HepG2 (cell line): ENCODE results near the gene VWA3B. TPM values are rescaled to one million over a fixed set of nuclear protein-coding genes. Genes with fewer than 3 reads are reported as not detected.

Experiments used
- ATAC-seq: fragments of 200-7000 bp; cut with Tn5 transposase; 3 replicates; pipeline ENCODE4 v1.9.1; 2020; ENCODE audit warnings: mild to moderate bottlenecking, moderate library complexity
- BruUV-seq: library from RNA; stranded (reverse); fragments of 400-500 nt; replicated peaks from 2 replicates; lab custom pipeline; 2021; lab: Mats Ljungman, UMichigan
- CTCF ChIA-PET: fragments of 300-600 bp; formaldehyde crosslinking; extraction: SDS; loops from one replicate; lab custom pipeline; 2021; ENCODE audit warnings: low total read pairs, inconsistent platforms, low intra/inter-chr PET ratio; lab: Yijun Ruan, JAX
- POLR2A ChIA-PET: fragments of 350-600 bp; sonication (Branson Sonifier 250); formaldehyde crosslinking; loops from one replicate; lab custom pipeline; 2020; ENCODE audit warnings: antibody characterized with exemption, inconsistent platforms; lab: Yijun Ruan, JAX
- DNase-seq: peaks from one replicate; pipeline ENCODE4 v3.0.0-alpha.2; 2015; ENCODE audit warnings: low spot score
- FAIRE-seq: peaks from 3 replicates; lab custom pipeline; 2011; peaks lifted over from hg19 to GRCh38; lab: Jason Lieb, UNC
- H2AFZ ChIP-seq: one replicate; pipeline ENCODE4 v1.6.1; 2011; ENCODE audit warnings: low read length, inconsistent platforms
- H3K27ac ChIP-seq: fragments of 300-600 bp; 3 replicates; pipeline ENCODE4 v1.8.0; 2011; ENCODE audit warnings: mixed run types, mild to moderate bottlenecking, mixed read lengths, low read length, inconsistent platforms; ENCODE audit not compliant: insufficient read depth; ENCODE audit errors: extremely low read length
- H3K27me3 ChIP-seq, 2 experiments: fragments of 200-600 bp in 1 of 2; 2 replicates in 1 of 2; 3 replicates in 1 of 2; pipeline versions ENCODE4 v1.6.0 to v1.8.0; 2011; ENCODE audit warnings: low read length in 2 of 2, mild to moderate bottlenecking in 2 of 2, moderate library complexity in 2 of 2, inconsistent platforms in 1 of 2; ENCODE audit not compliant: insufficient read depth in 2 of 2, control insufficient read depth in 1 of 2
- H3K36me3 ChIP-seq, 2 experiments: fragments of 200-600 bp in 1 of 2; replicated peaks in 1 of 2; 2 replicates in 1 of 2; 3 replicates in 1 of 2; pipeline versions ENCODE4 v1.5.1 to v1.8.0; 2011; ENCODE audit warnings: low read length in 2 of 2, inconsistent platforms in 1 of 2; ENCODE audit not compliant: insufficient read depth in 2 of 2, control insufficient read depth in 1 of 2
- H3K4me1 ChIP-seq: 2 replicates; pipeline ENCODE4 v1.5.1; 2012; ENCODE audit warnings: low read length, inconsistent platforms; ENCODE audit not compliant: insufficient read depth
- H3K4me2 ChIP-seq: 2 replicates; pipeline ENCODE4 v1.6.0; 2011; ENCODE audit warnings: low read depth, low read length, inconsistent platforms
- H3K4me3 ChIP-seq, 3 experiments: fragments of 200-600 bp in 1 of 3; sonication (generic), shearing (Covaris generic) in 1 of 3; replicated peaks in 1 of 3; 2 replicates each; pipeline ENCODE4 v1.5.1; 2011 to 2016; ENCODE audit warnings: low read length in 3 of 3, inconsistent platforms in 2 of 3, low read depth in 2 of 3, mild to moderate bottlenecking in 2 of 3, control low read depth in 1 of 3, mixed read lengths in 1 of 3; ENCODE audit not compliant: insufficient read depth in 1 of 3
- H3K79me2 ChIP-seq: one replicate; pipeline ENCODE4 v1.6.1; 2011; ENCODE audit warnings: low read length, inconsistent platforms; ENCODE audit not compliant: insufficient read depth
- H3K9ac ChIP-seq: 2 replicates; pipeline ENCODE4 v1.6.0; 2011; ENCODE audit warnings: mild to moderate bottlenecking, low read depth, low read length, inconsistent platforms; ENCODE audit not compliant: insufficient read depth
- H3K9me3 ChIP-seq: 2 replicates; pipeline ENCODE4 v1.5.1; 2012; ENCODE audit warnings: mild to moderate bottlenecking, low read length
- H4K20me1 ChIP-seq: 2 replicates; pipeline ENCODE4 v1.6.0; 2011; ENCODE audit warnings: inconsistent platforms, mild to moderate bottlenecking, low read length, moderate library complexity; ENCODE audit not compliant: insufficient read depth
- CHD2 ChIP-seq: IDR thresholded peaks from 2 replicates; pipeline ENCODE4 v1.6.1; 2011; ENCODE audit warnings: low read depth, low read length, improper control_type of control experiment
- FOXC1 ChIP-seq: sonication (generic); formaldehyde crosslinking; IDR thresholded peaks from 2 replicates; pipeline ENCODE4 v1.8.0; 2022; ENCODE audit warnings: mild to moderate bottlenecking, missing genetic modification reagents, borderline replicate concordance
- GATA4 ChIP-seq: sonication (generic); IDR thresholded peaks from 2 replicates; pipeline ENCODE4 v1.6.1; 2016; ENCODE audit warnings: antibody characterized with exemption, low read depth, borderline replicate concordance
- HDAC1 ChIP-seq: sonication (generic); formaldehyde crosslinking; IDR thresholded peaks from 2 replicates; pipeline ENCODE4 v1.5.1; 2020; ENCODE audit warnings: mild to moderate bottlenecking, missing genetic modification reagents
- NFIB ChIP-seq: sonication (generic); formaldehyde crosslinking; IDR thresholded peaks from 2 replicates; pipeline ENCODE4 v1.9.0; 2021; ENCODE audit warnings: missing genetic modification reagents, mild to moderate bottlenecking, borderline replicate concordance
- TBX3 ChIP-seq: fragments of 450-650 bp; IDR thresholded peaks from 2 replicates; pipeline ENCODE4 v1.6.1; 2017; ENCODE audit warnings: antibody characterized with exemption, mild to moderate bottlenecking, inconsistent platforms, borderline replicate concordance
- ZNF337 ChIP-seq: sonication (generic); formaldehyde crosslinking; IDR thresholded peaks from 2 replicates; pipeline ENCODE4 v1.5.1; 2020; ENCODE audit warnings: missing genetic modification reagents, low read depth, mild to moderate bottlenecking, borderline replicate concordance
- ZNF350 ChIP-seq: sonication (generic); formaldehyde crosslinking; IDR thresholded peaks from 2 replicates; pipeline ENCODE4 v1.4.0; 2020; ENCODE audit warnings: mild to moderate bottlenecking, low read depth, missing genetic modification reagents, borderline replicate concordance
- WGBS: methylation state at CpG from one replicate; pipeline ENCODE4 v1.1.6; 2017; ENCODE audit warnings: low lambda C conversion rate; 5-methylcytosine and 5-hydroxymethylcytosine counted together
- in situ Hi-C: cut with HindIII; loops from 2 replicates; pipeline ENCODE4 v1.10.0; 2017; ENCODE audit warnings: low pct_unique_long_range_greater_than_20kb; ENCODE audit not compliant: extremely low pct_ligation_motif_present
- intact Hi-C: fragments of 100-400 bp; cut with micrococcal nuclease; formaldehyde crosslinking; loops from one replicate; pipeline ENCODE4 v1.10.0; 2022; ENCODE audit not compliant: unreplicated experiment
- polyA plus RNA-seq, 8 experiments: library from polyadenylated mRNA; depleted of rRNA in 3 of 8; stranded (reverse) in 7 of 8; unstranded in 1 of 8; fragments of >200 nt; fragmentation: Illumina TruSeq in 4 of 8; extraction: Trizol in 4 of 8; gene quantifications; 2 replicates each; pipeline versions ENCODE4 v1.2.1 to v1.2.3, GENCODE V29; 2011 to 2016; ENCODE audit warnings: low read depth in 4 of 8, missing spikeins in 1 of 8, mixed read lengths in 1 of 8; ENCODE audit not compliant: insufficient read depth in 1 of 8
- total RNA-seq, 5 experiments: library from RNA; depleted of rRNA; stranded (reverse); fragments of >200 nt; fragmentation: Illumina TruSeq; extraction: Trizol; gene quantifications; 2 replicates each; pipeline ENCODE4 v1.2.3, GENCODE V29; 2016; ENCODE audit warnings: low read depth in 1 of 5
- TF ChIP-seq, protein P1 (sequence below): IDR thresholded peaks from 2 replicates; pipeline ENCODE4 v1.6.1; 2016; ENCODE audit warnings: missing compliant biosample characterization, missing genetic modification reagents, borderline replicate concordance

The VWA3B gene
- total and polyA plus RNA-seq, 2 of the 13 experiments (the other 11 are each of a cell fraction or from before 2014, with no cell fraction given): not detected

DNA sequence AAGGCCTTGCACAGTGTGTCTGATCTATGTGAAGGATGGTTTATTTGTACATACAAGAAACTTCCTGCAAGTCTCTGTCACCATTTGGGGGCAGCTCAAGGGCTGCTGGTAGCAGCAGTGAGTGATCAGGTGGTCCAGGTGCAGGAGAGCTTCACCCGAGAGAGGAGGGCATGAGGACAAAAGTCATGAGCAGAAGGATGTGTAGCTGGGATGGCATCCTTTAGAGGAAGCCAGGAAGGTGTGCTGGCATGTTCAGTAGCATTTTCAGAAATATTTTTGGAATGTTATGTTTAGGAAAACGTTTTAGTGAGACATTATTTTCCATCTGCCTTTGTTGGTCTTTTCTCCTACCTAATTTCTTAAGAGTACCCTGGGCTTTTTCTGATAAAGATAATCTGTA is 31.9 kb downstream of the VWA3B start:
- CTCF ChIA-PET: no interaction called here
- H3K4me1 ChIP-seq: no peaks in the 10 kb centered on the region
- intact Hi-C loops: no loop called here
- BruUV-seq: no TSS peak
- no peak overlapping the region for H3K4me2 ChIP-seq
- POLR2A ChIA-PET: no interaction called here
- peaks cover 2 to 30% of the 10 kb centered on the region in 2 experiments; a peak in 3 of 5 replicates for H3K27me3 ChIP-seq
- no peak overlapping the region for H3K9ac ChIP-seq
- no peak for FAIRE-seq
- TF ChIP-seq, protein P1, sequence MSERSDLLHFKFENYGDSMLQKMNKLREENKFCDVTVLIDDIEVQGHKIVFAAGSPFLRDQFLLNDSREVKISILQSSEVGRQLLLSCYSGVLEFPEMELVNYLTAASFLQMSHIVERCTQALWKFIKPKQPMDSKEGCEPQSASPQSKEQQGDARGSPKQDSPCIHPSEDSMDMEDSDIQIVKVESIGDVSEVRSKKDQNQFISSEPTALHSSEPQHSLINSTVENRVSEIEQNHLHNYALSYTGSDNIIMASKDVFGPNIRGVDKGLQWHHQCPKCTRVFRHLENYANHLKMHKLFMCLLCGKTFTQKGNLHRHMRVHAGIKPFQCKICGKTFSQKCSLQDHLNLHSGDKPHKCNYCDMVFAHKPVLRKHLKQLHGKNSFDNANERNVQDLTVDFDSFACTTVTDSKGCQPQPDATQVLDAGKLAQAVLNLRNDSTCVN (CRISPR knock-in tag): no peak
- TF ChIP-seq ZNF350 (CRISPR knock-in tag): no peak
- TF ChIP-seq HDAC1 (CRISPR knock-in tag): no peak
- TF ChIP-seq NFIB (CRISPR knock-in tag): no peak
- no peak for TF ChIP-seq CHD2
- TF ChIP-seq ZNF337 (CRISPR knock-in tag): no peak
- TF ChIP-seq FOXC1 (CRISPR knock-in tag): no peak
- TF ChIP-seq TBX3: no peak
- no peak for TF ChIP-seq GATA4
- no peak overlapping the region for H3K4me3 ChIP-seq
- no peak overlapping the region for H2AFZ ChIP-seq
- H3K27ac ChIP-seq: no peak overlapping the region
- no peaks in the 10 kb centered on the region for H3K9me3 ChIP-seq
- ATAC-seq: no peak
- 3% methylated on average over 2 of the region's 2 CpGs for WGBS
- H3K36me3 ChIP-seq: no peaks in the 10 kb centered on the region
- no peaks in the 10 kb centered on the region for H4K20me1 ChIP-seq
- in situ Hi-C loops: no loop called here
- no peak for DNase-seq
- H3K79me2 ChIP-seq: no peaks in the 10 kb centered on the region
